Measurements from ENCODE around the gene IQSEC2. TPM values are rescaled to one million over a fixed set of nuclear protein-coding genes. Genes with fewer than 3 reads are reported as not detected.

The IQSEC2 gene
- total and polyA plus RNA-seq, 2 donors (not counting 1 experiment from before 2014, with no cell fraction given) = 0.58 to 0.94 TPM

DNA sequence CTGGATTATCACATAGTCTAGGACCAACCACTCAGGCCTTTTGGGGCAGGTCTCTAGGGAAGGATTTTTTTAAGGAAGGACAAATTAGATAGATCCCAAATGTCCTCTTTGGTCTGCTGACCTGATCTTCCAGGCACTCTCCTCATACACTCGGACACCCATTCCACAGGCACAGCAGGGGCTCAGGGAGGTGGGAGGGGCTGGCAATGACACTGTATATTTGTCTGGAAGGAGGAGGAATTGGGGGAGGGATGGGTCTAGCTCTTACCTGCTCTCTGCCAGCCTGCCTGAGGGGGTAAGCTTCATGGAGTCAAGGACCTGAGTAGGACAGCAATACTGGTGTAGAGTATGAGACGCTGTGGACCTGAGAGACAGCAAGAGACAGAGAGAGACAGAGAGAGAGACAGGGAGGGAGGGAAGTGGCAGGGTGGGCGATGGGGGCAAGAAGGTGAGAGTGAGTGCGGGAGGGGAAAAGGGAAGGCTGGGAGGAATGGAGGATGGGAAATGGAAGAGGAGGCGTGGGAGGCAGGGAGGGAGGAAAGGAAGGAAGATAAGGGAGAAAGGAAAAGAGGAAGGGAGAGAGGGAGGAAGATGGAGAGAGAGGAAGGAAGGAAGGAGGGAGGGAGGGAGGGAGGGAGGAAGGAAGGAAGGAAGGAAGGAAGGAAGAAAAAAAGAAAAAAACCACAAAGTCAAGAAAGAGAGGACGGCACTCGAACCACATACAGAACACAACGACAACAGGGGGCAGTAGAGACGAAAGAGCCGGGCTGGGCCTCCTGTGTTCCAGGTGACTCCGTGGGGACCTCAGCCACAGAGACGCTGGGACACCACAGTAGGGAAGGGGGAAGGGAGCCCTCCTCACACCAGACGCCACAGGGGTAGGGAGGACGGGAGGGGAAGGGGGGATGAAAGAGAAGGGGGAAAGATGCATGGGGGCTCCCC is 1.8 kb downstream of the IQSEC2 start:
- peak overlapping the region; percentile 72 for H2AFZ ChIP-seq (ENCODE audit: insufficient read depth, low read depth, low read length, poor library complexity, severe bottlenecking)
- H3K36me3 ChIP-seq (replicated peaks in 1 of 2; ENCODE audit: control extremely low read depth in 1 of 2, control insufficient read depth in 1 of 2, extremely low read depth in 1 of 2, insufficient read depth in 2 of 2, low read length in 1 of 2) = no peaks in the 10 kb centered on the region
- H3K79me2 ChIP-seq (ENCODE audit: control insufficient read depth, insufficient read depth, low read length) = no peaks in the 10 kb centered on the region
- H4K20me1 ChIP-seq (ENCODE audit: control insufficient read depth, insufficient read depth, low read length, poor library complexity, severe bottlenecking) = no peaks in the 10 kb centered on the region
- POLR2A ChIA-PET = no interaction called here
- no peaks in the 10 kb centered on the region for H3K27me3 ChIP-seq (replicated peaks in 1 of 4; ENCODE audit: control extremely low read depth in 1 of 4, control insufficient read depth in 3 of 4, insufficient read depth in 4 of 4, low read length in 3 of 4)
- H3K4me1 Mint-ChIP-seq = peaks cover 7% of the 10 kb centered on the region
- peak overlapping the region; percentile 59 for H3K4me2 ChIP-seq (replicated peaks; ENCODE audit: low read depth, low read length, poor library complexity, severe bottlenecking)
- no peaks in the 10 kb centered on the region for H3K9me3 Mint-ChIP-seq (ENCODE audit: insufficient read depth)
- H3K4me3 ChIP-seq (ENCODE audit: control extremely low read depth in 1 of 5, extremely low read depth in 1 of 5, insufficient read depth in 1 of 5, low read depth in 2 of 5, low read length in 4 of 5) = peak overlapping the region in 2 of 5 experiments; percentile 8 to 33
- no peaks in the 10 kb centered on the region for H3K9me3 ChIP-seq (ENCODE audit: control extremely low read depth in 1 of 3, control insufficient read depth in 2 of 3, insufficient read depth in 1 of 3, low read length in 2 of 3)
- H3K27me3 Mint-ChIP-seq = no peaks in the 10 kb centered on the region
- intact Hi-C loops (cut with micrococcal nuclease) = no loop called here
- 100% methylated on average over 1 of the region's 14 CpGs for WGBS (ENCODE audit: insufficient coverage)
- CTCF ChIA-PET = no interaction called here
- H3K4me1 ChIP-seq (ENCODE audit: control insufficient read depth in 2 of 2, insufficient read depth in 2 of 2, low read length in 2 of 2) = peaks cover 5 to 9% of the 10 kb centered on the region in 2 donors
- no peak overlapping the region for H3K27ac ChIP-seq (ENCODE audit: low read length in 2 of 2)
- TF ChIP-seq, protein P1, sequence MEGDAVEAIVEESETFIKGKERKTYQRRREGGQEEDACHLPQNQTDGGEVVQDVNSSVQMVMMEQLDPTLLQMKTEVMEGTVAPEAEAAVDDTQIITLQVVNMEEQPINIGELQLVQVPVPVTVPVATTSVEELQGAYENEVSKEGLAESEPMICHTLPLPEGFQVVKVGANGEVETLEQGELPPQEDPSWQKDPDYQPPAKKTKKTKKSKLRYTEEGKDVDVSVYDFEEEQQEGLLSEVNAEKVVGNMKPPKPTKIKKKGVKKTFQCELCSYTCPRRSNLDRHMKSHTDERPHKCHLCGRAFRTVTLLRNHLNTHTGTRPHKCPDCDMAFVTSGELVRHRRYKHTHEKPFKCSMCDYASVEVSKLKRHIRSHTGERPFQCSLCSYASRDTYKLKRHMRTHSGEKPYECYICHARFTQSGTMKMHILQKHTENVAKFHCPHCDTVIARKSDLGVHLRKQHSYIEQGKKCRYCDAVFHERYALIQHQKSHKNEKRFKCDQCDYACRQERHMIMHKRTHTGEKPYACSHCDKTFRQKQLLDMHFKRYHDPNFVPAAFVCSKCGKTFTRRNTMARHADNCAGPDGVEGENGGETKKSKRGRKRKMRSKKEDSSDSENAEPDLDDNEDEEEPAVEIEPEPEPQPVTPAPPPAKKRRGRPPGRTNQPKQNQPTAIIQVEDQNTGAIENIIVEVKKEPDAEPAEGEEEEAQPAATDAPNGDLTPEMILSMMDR (IDR thresholded peaks at IDR 0.05) = no peak
- TF ChIP-seq EZH2 (IDR thresholded peaks at IDR 0.05; ENCODE audit: borderline replicate concordance, insufficient read depth, low read depth, low read length, poor library complexity, severe bottlenecking) = no peak
- H3K27ac Mint-ChIP-seq = no peak overlapping the region
- ATAC-seq (ENCODE audit: low read depth) (peak; percentile 21), DNase-seq (no peak)
- H3K9ac ChIP-seq (ENCODE audit: low read length) = peak overlapping the region; percentile 43
- peak overlapping the region; percentile 75 for H3K4me3 Mint-ChIP-seq

DNA sequence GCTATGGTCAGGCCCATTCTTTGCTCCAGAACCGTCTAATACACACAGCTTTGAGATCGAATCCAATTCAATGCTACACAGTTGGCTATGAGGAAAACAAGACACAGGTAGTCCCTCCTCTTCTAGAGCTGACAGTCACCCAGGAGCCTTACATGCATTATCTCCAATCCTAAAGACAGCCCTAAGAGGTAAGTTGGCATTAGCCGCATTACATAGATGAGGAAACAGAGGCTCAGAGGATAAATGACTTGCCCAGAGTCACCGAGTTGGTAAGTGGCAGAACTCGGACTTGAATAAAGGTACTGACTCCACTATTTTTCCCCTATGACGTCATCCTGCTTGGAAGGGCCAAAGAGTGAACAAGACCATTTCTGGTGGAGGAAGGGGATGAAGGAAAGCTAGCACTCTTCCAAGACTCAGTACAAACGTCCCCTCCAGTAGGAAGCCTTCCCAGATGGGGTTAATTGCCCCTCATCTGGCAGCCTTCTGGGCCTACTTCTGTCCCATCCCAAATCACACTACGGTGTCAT is 8.5 kb downstream of the IQSEC2 start:
- Mint-ChIP-seq H3K27me3 (no peaks in the 10 kb centered on the region), H3K27ac (no peak overlapping the region), H3K4me3 (no peak overlapping the region), H3K9me3 (ENCODE audit: insufficient read depth) (no peaks in the 10 kb centered on the region), H3K4me1 (no peaks in the 10 kb centered on the region)
- no peaks in the 10 kb centered on the region for H3K4me1 ChIP-seq (ENCODE audit: control insufficient read depth in 2 of 2, insufficient read depth in 2 of 2, low read length in 2 of 2)
- H3K9ac ChIP-seq (ENCODE audit: low read length) = no peak overlapping the region
- H2AFZ ChIP-seq (ENCODE audit: insufficient read depth, low read depth, low read length, poor library complexity, severe bottlenecking) = no peak overlapping the region
- CTCF ChIA-PET = interaction anchor here (1.0 kb wide), 1 partner anchor 11 kb away, joined by 3 read pairs; no protein-coding TSS in a partner anchor
- WGBS (ENCODE audit: insufficient coverage) = 60% methylated on average over 1 of the region's 8 CpGs
- H4K20me1 ChIP-seq (ENCODE audit: control insufficient read depth, insufficient read depth, low read length, poor library complexity, severe bottlenecking) = no peaks in the 10 kb centered on the region
- DNase-seq = no peak
- no peak overlapping the region for H3K27ac ChIP-seq (ENCODE audit: low read length in 2 of 2)
- TF ChIP-seq, protein P1 (IDR thresholded peaks at IDR 0.05) = no peak
- no peak for TF ChIP-seq EZH2 (IDR thresholded peaks at IDR 0.05; ENCODE audit: borderline replicate concordance, insufficient read depth, low read depth, low read length, poor library complexity, severe bottlenecking)
- no peak overlapping the region for H3K4me2 ChIP-seq (replicated peaks; ENCODE audit: low read depth, low read length, poor library complexity, severe bottlenecking)
- no peaks in the 10 kb centered on the region for H3K27me3 ChIP-seq (replicated peaks in 1 of 4; ENCODE audit: control extremely low read depth in 1 of 4, control insufficient read depth in 3 of 4, insufficient read depth in 4 of 4, low read length in 3 of 4)
- POLR2A ChIA-PET = no interaction called here
- H3K79me2 ChIP-seq (ENCODE audit: control insufficient read depth, insufficient read depth, low read length) = no peaks in the 10 kb centered on the region
- no peak overlapping the region for H3K4me3 ChIP-seq (ENCODE audit: control extremely low read depth in 1 of 5, extremely low read depth in 1 of 5, insufficient read depth in 1 of 5, low read depth in 2 of 5, low read length in 4 of 5)
- H3K9me3 ChIP-seq (ENCODE audit: control extremely low read depth in 1 of 3, control insufficient read depth in 2 of 3, insufficient read depth in 1 of 3, low read length in 2 of 3) = no peaks in the 10 kb centered on the region
- intact Hi-C loops (cut with micrococcal nuclease) = no loop called here
- H3K36me3 ChIP-seq (replicated peaks in 1 of 2; ENCODE audit: control extremely low read depth in 1 of 2, control insufficient read depth in 1 of 2, extremely low read depth in 1 of 2, insufficient read depth in 2 of 2, low read length in 1 of 2) = no peaks in the 10 kb centered on the region
- no peak for ATAC-seq (ENCODE audit: low read depth)
